Upper lobe of right lung (tissue), 1 donor: ENCODE measurements around the gene ARHGAP24. TPM values are rescaled to one million over a fixed set of nuclear protein-coding genes. Genes with fewer than 3 reads are reported as not detected.
"Not testable (repeated sequence)": the region's sequence is repeated elsewhere in the genome, so short reads cannot be mapped to it uniquely, and the experiment has no call there.

Source experiments
- ATAC-seq: fragments of 200-7000 bp; cut with Tn5 transposase; one replicate; pipeline ENCODE4 v1.9.1; 2020; ENCODE audit warnings: mild to moderate bottlenecking, moderate library complexity
- DNase-seq: peaks from one replicate; pipeline ENCODE4 v3.0.0-alpha.2; 2020
- H3K27ac ChIP-seq: fragments of 200-600 bp; one replicate; pipeline ENCODE4 v1.8.0; 2022
- H3K27me3 ChIP-seq: fragments of 200-600 bp; one replicate; pipeline ENCODE4 v1.8.0; 2022; ENCODE audit warnings: mild to moderate bottlenecking
- H3K36me3 ChIP-seq: fragments of 200-600 bp; one replicate; pipeline ENCODE4 v1.8.0; 2022
- H3K4me1 ChIP-seq: fragments of 200-600 bp; one replicate; pipeline ENCODE4 v1.8.0; 2022
- H3K4me3 ChIP-seq: fragments of 200-600 bp; one replicate; pipeline ENCODE4 v1.8.0; 2022; ENCODE audit warnings: mild to moderate bottlenecking
- H3K9me3 ChIP-seq: fragments of 200-600 bp; one replicate; pipeline ENCODE4 v1.8.0; 2022
- intact Hi-C: fragments of 100-400 bp; cut with DNase I; formaldehyde crosslinking; loops from one replicate; pipeline ENCODE4 v1.11.0; 2022
- total RNA-seq: library from RNA; stranded (reverse); fragmentation: NEBNext Ultra II Directional; extraction: Animal tissue kit (Norgen Biotek cat#: 25700); gene quantifications from one replicate; pipeline ENCODE4 v1.2.1, GENCODE V29; 2021
- TF ChIP-seq, protein P1 (sequence below): fragments of 200-600 bp; IDR thresholded peaks from one replicate; pipeline ENCODE4 v1.8.0; 2022; ENCODE audit warnings: antibody characterized with exemption
- donor health status: DM: no; HTN: yes; CAD: no; lungs with severe emphysema.

The ARHGAP24 gene
- total RNA-seq, 1 donor from 2014 or later, result 29.8 TPM

DNA sequence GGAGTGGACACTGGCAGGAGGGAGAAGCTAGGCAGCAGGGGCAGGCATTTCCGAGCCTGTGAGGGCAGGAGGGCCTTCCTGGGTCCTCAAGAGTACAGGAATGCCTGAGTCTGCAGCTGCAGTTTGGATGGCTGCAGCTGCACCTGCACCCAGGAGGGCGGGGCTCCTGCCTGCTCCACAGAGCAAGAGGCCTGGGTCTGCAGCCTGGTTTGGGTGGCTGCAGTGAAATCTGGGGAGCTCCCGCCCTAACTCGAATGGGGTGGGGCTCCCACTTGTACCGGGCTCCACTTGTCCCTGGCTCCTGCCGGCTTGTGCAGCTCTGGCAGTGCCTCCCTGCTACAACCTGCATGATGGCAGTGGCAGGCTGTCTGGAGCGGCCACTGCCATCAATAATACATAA is 436.0 kb downstream of the ARHGAP24 start:
- Histone ChIP-seq H3K36me3 (no peaks in the 10 kb centered on the region), H3K27me3 (no peaks in the 10 kb centered on the region), H3K4me3 (no peak overlapping the region), H3K27ac (no peak overlapping the region), H3K4me1 (no peaks in the 10 kb centered on the region), H3K9me3 (no peaks in the 10 kb centered on the region)
- TF ChIP-seq, protein P1, sequence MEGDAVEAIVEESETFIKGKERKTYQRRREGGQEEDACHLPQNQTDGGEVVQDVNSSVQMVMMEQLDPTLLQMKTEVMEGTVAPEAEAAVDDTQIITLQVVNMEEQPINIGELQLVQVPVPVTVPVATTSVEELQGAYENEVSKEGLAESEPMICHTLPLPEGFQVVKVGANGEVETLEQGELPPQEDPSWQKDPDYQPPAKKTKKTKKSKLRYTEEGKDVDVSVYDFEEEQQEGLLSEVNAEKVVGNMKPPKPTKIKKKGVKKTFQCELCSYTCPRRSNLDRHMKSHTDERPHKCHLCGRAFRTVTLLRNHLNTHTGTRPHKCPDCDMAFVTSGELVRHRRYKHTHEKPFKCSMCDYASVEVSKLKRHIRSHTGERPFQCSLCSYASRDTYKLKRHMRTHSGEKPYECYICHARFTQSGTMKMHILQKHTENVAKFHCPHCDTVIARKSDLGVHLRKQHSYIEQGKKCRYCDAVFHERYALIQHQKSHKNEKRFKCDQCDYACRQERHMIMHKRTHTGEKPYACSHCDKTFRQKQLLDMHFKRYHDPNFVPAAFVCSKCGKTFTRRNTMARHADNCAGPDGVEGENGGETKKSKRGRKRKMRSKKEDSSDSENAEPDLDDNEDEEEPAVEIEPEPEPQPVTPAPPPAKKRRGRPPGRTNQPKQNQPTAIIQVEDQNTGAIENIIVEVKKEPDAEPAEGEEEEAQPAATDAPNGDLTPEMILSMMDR, result no peak
- ATAC-seq (peak; percentile 46), DNase-seq (no peak)
- intact Hi-C loops, result no loop called here

DNA sequence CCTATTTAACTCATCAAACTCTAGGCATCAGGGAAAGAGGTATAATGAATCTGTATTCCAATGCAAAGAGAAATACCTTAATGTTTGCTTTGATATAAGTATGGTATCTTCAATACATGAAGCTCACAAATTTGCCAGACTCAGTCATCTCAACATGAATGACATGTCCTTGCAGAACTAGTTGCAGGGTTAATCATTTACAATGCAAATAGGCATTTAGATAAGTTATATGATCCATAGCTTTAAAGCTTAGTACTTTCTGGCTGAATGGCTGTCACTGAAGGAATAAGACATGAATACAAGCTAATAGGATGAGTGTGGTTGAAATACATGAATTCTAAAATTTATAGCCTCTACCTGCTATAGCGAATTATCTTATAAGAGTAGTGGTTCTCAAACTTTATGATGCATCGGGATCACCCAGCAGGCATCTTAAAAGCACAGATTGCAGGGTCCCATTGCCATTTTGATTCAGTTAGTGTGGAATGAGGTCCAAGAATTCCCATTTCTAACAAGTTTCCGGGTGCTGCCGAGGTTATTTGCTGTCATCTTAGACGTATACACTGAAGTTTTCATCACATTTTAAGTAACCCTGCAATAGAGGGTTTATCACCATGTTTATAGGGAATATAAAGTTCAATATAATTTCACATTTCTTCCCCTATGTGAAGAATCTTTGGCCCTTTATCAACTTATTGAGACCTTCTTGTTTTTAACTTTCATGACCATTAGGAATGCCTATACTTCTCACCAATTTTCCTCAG is 439.2 kb downstream of the ARHGAP24 start:
- no peak for ATAC-seq

DNA sequence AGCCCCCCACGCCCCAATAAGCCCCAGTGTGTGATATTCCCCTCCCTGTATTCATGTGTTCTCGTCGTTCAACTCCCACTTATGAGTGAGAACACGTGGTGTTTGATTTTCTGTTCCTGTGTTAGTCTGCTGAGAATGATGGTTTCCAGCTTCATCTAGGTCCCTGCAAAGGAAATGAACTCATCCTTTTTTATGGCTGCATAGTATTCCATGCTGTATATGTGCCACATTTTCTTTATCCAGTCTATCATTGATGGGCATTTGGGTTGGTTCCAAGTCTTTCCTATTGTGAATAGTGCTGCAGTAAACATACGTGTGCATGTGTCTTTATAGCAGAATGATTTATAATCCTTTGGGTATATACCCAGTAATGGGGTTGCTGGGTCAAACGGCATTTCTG is 440.6 kb downstream of the ARHGAP24 start:
- ATAC-seq, intact Hi-C loops, H3K4me1 ChIP-seq, H3K9me3 ChIP-seq, H3K36me3 ChIP-seq, H3K27me3 ChIP-seq, DNase-seq, H3K27ac ChIP-seq, H3K4me3 ChIP-seq: not testable (repeated sequence)

More for the DNA sequence above, 439.2 kb downstream of the ARHGAP24 start:
- Histone ChIP-seq H3K27ac (no peak overlapping the region), H3K4me3 (no peak overlapping the region), H3K27me3 (no peaks in the 10 kb centered on the region), H3K36me3 (no peaks in the 10 kb centered on the region), H3K9me3 (no peaks in the 10 kb centered on the region), H3K4me1 (no peaks in the 10 kb centered on the region)
- TF ChIP-seq, protein P1, result no peak
- no peak for DNase-seq
- intact Hi-C loops, result no loop called here

DNA sequence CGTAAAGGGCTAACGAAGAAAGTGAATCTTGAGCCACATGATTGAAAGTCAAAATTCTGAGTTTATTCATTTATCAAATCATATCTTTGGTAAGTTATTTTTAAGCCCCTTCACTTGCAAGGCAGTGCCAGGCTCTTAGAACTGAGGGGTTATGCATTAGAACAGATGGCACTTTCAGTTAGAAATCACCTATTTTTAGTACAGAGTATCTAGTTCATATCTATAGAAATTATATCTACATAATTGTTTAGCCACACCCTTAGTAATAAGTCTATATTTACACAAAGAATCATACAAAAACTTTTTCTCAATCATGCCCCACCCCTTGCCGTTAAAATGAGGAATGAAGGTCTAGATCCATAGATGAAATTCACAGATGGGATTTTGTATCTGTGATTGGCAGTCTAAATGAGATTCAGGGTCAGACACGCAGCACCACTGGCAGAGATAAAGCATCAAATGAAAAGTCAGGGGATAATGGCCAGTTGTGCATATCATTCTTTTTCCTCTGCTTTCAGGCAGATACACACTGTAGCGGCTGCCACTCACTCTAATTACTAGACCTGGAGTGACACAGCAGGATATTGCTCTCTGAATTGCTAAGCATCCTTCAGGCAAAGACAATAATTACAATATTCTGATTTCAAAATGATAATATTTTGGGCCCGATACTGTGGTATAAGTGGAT is 444.4 kb downstream of the ARHGAP24 start:
- no peak overlapping the region for H3K27ac ChIP-seq
- H3K36me3 ChIP-seq, result no peaks in the 10 kb centered on the region
- DNase-seq, result no peak
- H3K4me3 ChIP-seq, result no peak overlapping the region
- ATAC-seq, result no peak
- TF ChIP-seq, protein P1, result no peak
- intact Hi-C loops, result no loop called here
- H3K4me1 ChIP-seq, result no peaks in the 10 kb centered on the region
- no peaks in the 10 kb centered on the region for H3K9me3 ChIP-seq
- no peaks in the 10 kb centered on the region for H3K27me3 ChIP-seq

DNA sequence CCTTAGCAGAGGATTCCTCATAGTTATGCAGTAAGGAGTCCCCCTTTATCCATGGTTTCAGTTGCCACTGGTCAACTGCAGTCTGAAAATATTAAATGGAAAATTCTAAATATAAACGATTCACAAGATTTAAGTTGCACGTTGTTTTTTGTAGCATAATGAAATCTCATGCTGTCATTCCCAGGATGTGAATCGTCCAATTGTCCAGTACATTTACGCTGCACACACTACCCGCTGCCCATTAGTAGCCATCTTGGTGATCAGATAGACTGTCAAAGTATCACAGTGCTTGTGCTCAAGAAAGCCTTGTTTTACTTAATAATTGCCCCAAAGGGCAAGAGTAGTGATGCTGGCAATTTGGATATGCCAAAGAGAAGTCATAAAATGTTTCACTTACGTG is 450.1 kb downstream of the ARHGAP24 start:
- TF ChIP-seq, protein P1, result no peak
- no peak overlapping the region for H3K27ac ChIP-seq
- peaks cover 12% of the 10 kb centered on the region for H3K4me1 ChIP-seq
- H3K9me3 ChIP-seq, result no peaks in the 10 kb centered on the region
- no peaks in the 10 kb centered on the region for H3K27me3 ChIP-seq
- H3K4me3 ChIP-seq, result no peak overlapping the region
- H3K36me3 ChIP-seq, result no peaks in the 10 kb centered on the region
- ATAC-seq (no peak), DNase-seq (no peak)
- intact Hi-C loops, result no loop called here
